Measurements from ENCODE around the gene BICDL2. TPM values are rescaled to one million over a fixed set of nuclear protein-coding genes. Genes with fewer than 3 reads are reported as not detected.

BICDL2 gene
- polyA plus RNA-seq, 4 donors: 19.1 to 47.8 (median 33.5) TPM

GRCh38 chr16:3009568-3010390 is 27.0 kb downstream of the BICDL2 start:
- no peak for FAIRE-seq
- peaks cover 0 to 14% (median 0%) of the 10 kb centered on the region in 3 donors for H3K36me3 ChIP-seq (ENCODE audit: control insufficient read depth in 3 of 3, insufficient read depth in 2 of 3, low read depth in 1 of 3, low read length in 3 of 3)
- peaks cover 5 to 65% (median 7%) of the 10 kb centered on the region in 3 donors for H3K4me1 ChIP-seq (ENCODE audit: control insufficient read depth in 3 of 3, insufficient read depth in 2 of 3, low read depth in 1 of 3, low read length in 2 of 3)
- no peaks in the 10 kb centered on the region for H3K9me3 ChIP-seq (ENCODE audit: control insufficient read depth in 2 of 2, insufficient read depth in 1 of 2, low read depth in 1 of 2, low read length in 1 of 2)
- peaks cover 0 to 19% (median 6%) of the 10 kb centered on the region in 3 donors for H3K27me3 ChIP-seq (ENCODE audit: control insufficient read depth in 3 of 3, insufficient read depth in 3 of 3, low read length in 3 of 3)
- peak overlapping the region in 1 of 3 donors; percentile 97 for H3K27ac ChIP-seq (ENCODE audit: low read depth in 1 of 3, low read length in 2 of 3)
- peak overlapping the region in 1 of 3 donors; percentile 9 for H3K4me3 ChIP-seq (ENCODE audit: low read depth in 1 of 3, low read length in 3 of 3)
- peak in 1 of 2 donors; percentile 93 for DNase-seq
- WGBS, 3 donors: 29 to 49% (median 48%) methylated on average over 21 of the region's 21 CpGs

GRCh38 chr16:3008690-3009037 is 28.1 kb downstream of the BICDL2 start:
- peaks cover 0 to 15% (median 6%) of the 10 kb centered on the region in 3 donors for H3K27me3 ChIP-seq (ENCODE audit: control insufficient read depth in 3 of 3, insufficient read depth in 3 of 3, low read length in 3 of 3)
- H3K4me3 ChIP-seq (ENCODE audit: low read depth in 1 of 3, low read length in 3 of 3): peak overlapping the region in 1 of 3 donors; percentile 24
- peak overlapping the region; percentile 94 to 98 (median 97) for H3K27ac ChIP-seq (ENCODE audit: low read depth in 1 of 3, low read length in 2 of 3)
- 63 to 73% (median 71%) methylated on average over 4 of the region's 4 CpGs for WGBS, 3 donors
- FAIRE-seq (no peak), DNase-seq (no peak)
- H3K36me3 ChIP-seq (ENCODE audit: control insufficient read depth in 3 of 3, insufficient read depth in 2 of 3, low read depth in 1 of 3, low read length in 3 of 3): peaks cover 0 to 10% (median 0%) of the 10 kb centered on the region in 3 donors
- H3K9me3 ChIP-seq (ENCODE audit: control insufficient read depth in 2 of 2, insufficient read depth in 1 of 2, low read depth in 1 of 2, low read length in 1 of 2): no peaks in the 10 kb centered on the region
- peaks cover 5 to 56% (median 7%) of the 10 kb centered on the region in 3 donors for H3K4me1 ChIP-seq (ENCODE audit: control insufficient read depth in 3 of 3, insufficient read depth in 2 of 3, low read depth in 1 of 3, low read length in 2 of 3)

GRCh38 chr16:3007957-3008689 is 28.6 kb downstream of the BICDL2 start:
- peaks cover 0 to 13% (median 4%) of the 10 kb centered on the region in 3 donors for H3K27me3 ChIP-seq (ENCODE audit: control insufficient read depth in 3 of 3, insufficient read depth in 3 of 3, low read length in 3 of 3)
- FAIRE-seq (no peak), DNase-seq (peak; percentile 47 to 95)
- peak overlapping the region; percentile 94 to 98 (median 97) for H3K27ac ChIP-seq (ENCODE audit: low read depth in 1 of 3, low read length in 2 of 3)
- WGBS, 3 donors: 6 to 8% (median 7%) methylated on average over 17 of the region's 17 CpGs
- H3K9me3 ChIP-seq (ENCODE audit: control insufficient read depth in 2 of 2, insufficient read depth in 1 of 2, low read depth in 1 of 2, low read length in 1 of 2): no peaks in the 10 kb centered on the region
- H3K36me3 ChIP-seq (ENCODE audit: control insufficient read depth in 3 of 3, insufficient read depth in 2 of 3, low read depth in 1 of 3, low read length in 3 of 3): peaks cover 0 to 10% (median 0%) of the 10 kb centered on the region in 3 donors
- peaks cover 5 to 50% (median 7%) of the 10 kb centered on the region in 3 donors for H3K4me1 ChIP-seq (ENCODE audit: control insufficient read depth in 3 of 3, insufficient read depth in 2 of 3, low read depth in 1 of 3, low read length in 2 of 3)
- H3K4me3 ChIP-seq (ENCODE audit: low read depth in 1 of 3, low read length in 3 of 3): peak overlapping the region in 2 of 3 donors; percentile 34 to 43

GRCh38 chr16:3007059-3007956 is 29.4 kb downstream of the BICDL2 start:
- Histone ChIP-seq H3K27ac (ENCODE audit: low read depth in 1 of 3, low read length in 2 of 3) (peak overlapping the region; percentile 94 to 98 (median 97)), H3K4me1 (ENCODE audit: control insufficient read depth in 3 of 3, insufficient read depth in 2 of 3, low read depth in 1 of 3, low read length in 2 of 3) (peaks cover 5 to 42% (median 7%) of the 10 kb centered on the region in 3 donors), H3K4me3 (ENCODE audit: low read depth in 1 of 3, low read length in 3 of 3) (peak overlapping the region in 2 of 3 donors; percentile 39 to 76), H3K36me3 (ENCODE audit: control insufficient read depth in 3 of 3, insufficient read depth in 2 of 3, low read depth in 1 of 3, low read length in 3 of 3) (peaks cover 0 to 13% (median 0%) of the 10 kb centered on the region in 3 donors), H3K9me3 (ENCODE audit: control insufficient read depth in 2 of 2, insufficient read depth in 1 of 2, low read depth in 1 of 2, low read length in 1 of 2) (no peaks in the 10 kb centered on the region), H3K27me3 (ENCODE audit: control insufficient read depth in 3 of 3, insufficient read depth in 3 of 3, low read length in 3 of 3) (peaks cover 0 to 9% (median 0%) of the 10 kb centered on the region in 3 donors)
- peak; percentile 94 to 96 for DNase-seq
- no peak for FAIRE-seq
- WGBS, 3 donors: 9 to 29% (median 22%) methylated on average over 13 of the region's 13 CpGs

- H3K4me1 ChIP-seq (ENCODE audit: control insufficient read depth in 3 of 3, insufficient read depth in 2 of 3, low read depth in 1 of 3, low read length in 2 of 3): peaks cover 5 to 23% (median 7%) of the 10 kb centered on the region in 3 donors
- H3K36me3 ChIP-seq (ENCODE audit: control insufficient read depth in 3 of 3, insufficient read depth in 2 of 3, low read depth in 1 of 3, low read length in 3 of 3): peaks cover 0 to 34% (median 0%) of the 10 kb centered on the region in 3 donors
- H3K27ac ChIP-seq (ENCODE audit: low read depth in 1 of 3, low read length in 2 of 3): peak overlapping the region; percentile 92 to 98 (median 97)
- peak overlapping the region; percentile 55 to 91 (median 76) for H3K4me3 ChIP-seq (ENCODE audit: low read depth in 1 of 3, low read length in 3 of 3)
- FAIRE-seq (no peak), DNase-seq (peak; percentile 78 to 79)
- peaks cover 0 to 3% (median 0%) of the 10 kb centered on the region in 3 donors for H3K27me3 ChIP-seq (ENCODE audit: control insufficient read depth in 3 of 3, insufficient read depth in 3 of 3, low read length in 3 of 3)
- H3K9me3 ChIP-seq (ENCODE audit: control insufficient read depth in 2 of 2, insufficient read depth in 1 of 2, low read depth in 1 of 2, low read length in 1 of 2): no peaks in the 10 kb centered on the region
- 2 to 15% (median 9%) methylated on average over 22 to 25 of the region's 25 CpGs for WGBS, 3 donors
Observed at GRCh38 chr16:3004781-3005284, 31.9 kb downstream of the BICDL2 start.

GRCh38 chr16:3004319-3004718 is 32.4 kb downstream of the BICDL2 start:
- Histone ChIP-seq H3K27me3 (ENCODE audit: control insufficient read depth in 3 of 3, insufficient read depth in 3 of 3, low read length in 3 of 3) (no peaks in the 10 kb centered on the region), H3K4me1 (ENCODE audit: control insufficient read depth in 3 of 3, insufficient read depth in 2 of 3, low read depth in 1 of 3, low read length in 2 of 3) (peaks cover 5 to 18% (median 7%) of the 10 kb centered on the region in 3 donors), H3K9me3 (ENCODE audit: control insufficient read depth in 2 of 2, insufficient read depth in 1 of 2, low read depth in 1 of 2, low read length in 1 of 2) (no peaks in the 10 kb centered on the region), H3K27ac (ENCODE audit: low read depth in 1 of 3, low read length in 2 of 3) (peak overlapping the region in 2 of 3 donors; percentile 46 to 93), H3K4me3 (ENCODE audit: low read depth in 1 of 3, low read length in 3 of 3) (peak overlapping the region in 2 of 3 donors; percentile 55 to 91), H3K36me3 (ENCODE audit: control insufficient read depth in 3 of 3, insufficient read depth in 2 of 3, low read depth in 1 of 3, low read length in 3 of 3) (peaks cover 0 to 39% (median 0%) of the 10 kb centered on the region in 3 donors)
- FAIRE-seq (no peak), DNase-seq (peak; percentile 18 to 64)
- WGBS, 3 donors: 1% methylated on average over 10 to 67 of the region's 67 CpGs

- Histone ChIP-seq H3K4me3 (ENCODE audit: low read depth in 1 of 3, low read length in 3 of 3) (peak overlapping the region in 1 of 3 donors; percentile 91), H3K4me1 (ENCODE audit: control insufficient read depth in 3 of 3, insufficient read depth in 2 of 3, low read depth in 1 of 3, low read length in 2 of 3) (peaks cover 5 to 12% (median 7%) of the 10 kb centered on the region in 3 donors), H3K9me3 (ENCODE audit: control insufficient read depth in 2 of 2, insufficient read depth in 1 of 2, low read depth in 1 of 2, low read length in 1 of 2) (no peaks in the 10 kb centered on the region), H3K27ac (ENCODE audit: low read depth in 1 of 3, low read length in 2 of 3) (peak overlapping the region in 2 of 3 donors; percentile 46 to 93), H3K27me3 (ENCODE audit: control insufficient read depth in 3 of 3, insufficient read depth in 3 of 3, low read length in 3 of 3) (no peaks in the 10 kb centered on the region), H3K36me3 (ENCODE audit: control insufficient read depth in 3 of 3, insufficient read depth in 2 of 3, low read depth in 1 of 3, low read length in 3 of 3) (peaks cover 0 to 45% (median 0%) of the 10 kb centered on the region in 3 donors)
- DNase-seq: peak; percentile 99 to 100
- no peak for FAIRE-seq
- 4 to 6% (median 6%) methylated on average over 34 to 58 of the region's 58 CpGs for whole genome bisulfite sequencing, 3 donors
Observed at GRCh38 chr16:3003582-3004270, 33.0 kb downstream of the BICDL2 start.

Data from small intestine (tissue), 7 donors.